ENCODE measurements around the gene RBM48.

- TF ChIP-seq CTCF (IDR thresholded peaks at IDR 0.05) (no peak), POLR2A (IDR thresholded peaks at IDR 0.05) (no peak)
Measured at GRCh38 chr7:92569137-92569536, 40.5 kb downstream of the RBM48 start.

All from uterus (tissue), 2 donors.